Neural progenitor cell (in vitro differentiated cells): ENCODE results near the gene NAA40.

ENCODE experiments used
- CTCF ChIP-seq: fragments of 200-600 bp; sonication (generic); IDR thresholded peaks from 2 replicates; pipeline ENCODE4 v1.5.1; 2017; ENCODE audit warnings: antibody characterized with exemption, mild to moderate bottlenecking
- EZH2 ChIP-seq: fragments of 200-600 bp; sonication (generic); IDR thresholded peaks from 2 replicates; pipeline ENCODE4 v1.6.1; 2017; ENCODE audit warnings: antibody characterized with exemption, mild to moderate bottlenecking, moderate library complexity

GRCh38 chr11:63969461-63969860 lies 30.7 kb downstream of the NAA40 start:
- TF ChIP-seq CTCF (no peak), EZH2 (no peak)
